ENCODE measurements around the gene MB.

Gene MB

DNA sequence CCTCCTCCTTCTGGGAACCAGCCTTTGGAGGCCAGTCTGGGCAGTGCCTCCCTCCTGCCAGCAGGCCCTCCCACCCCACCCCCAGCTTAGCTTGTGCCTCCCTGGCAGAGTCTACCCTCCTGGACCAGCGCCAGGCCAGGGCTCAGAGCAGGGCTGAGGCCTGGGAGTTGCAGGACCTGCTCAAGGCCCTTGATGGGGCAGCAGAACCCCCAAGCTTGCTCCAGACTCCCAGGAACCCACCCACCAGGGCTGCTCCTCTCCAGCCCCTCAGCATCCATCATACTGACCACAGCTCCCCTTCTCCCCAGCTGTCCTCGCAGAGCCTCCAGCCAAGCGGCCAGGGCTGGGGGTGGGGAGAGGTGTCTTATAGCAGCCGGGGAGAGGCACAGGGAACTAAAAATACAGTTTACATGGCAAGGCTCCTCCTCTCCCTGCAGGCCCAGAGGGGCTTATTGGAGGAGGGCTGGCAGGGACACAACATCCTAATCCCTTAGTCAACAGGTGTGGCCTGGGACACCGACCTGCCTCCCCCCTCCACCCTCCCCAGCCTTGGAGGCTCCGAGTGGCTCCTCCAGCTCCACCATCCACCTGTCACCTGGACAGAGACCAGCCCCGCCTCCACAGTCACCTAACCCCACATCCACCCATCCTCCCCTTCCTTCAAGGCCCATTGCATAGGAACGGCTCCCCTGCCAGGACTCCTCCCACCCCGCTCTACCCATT is 5.2 kb upstream of the MB start:
- H3K9me3 ChIP-seq (ENCODE audit: control insufficient read depth, insufficient read depth, low read length), result no peaks in the 10 kb centered on the region
- H3K9ac ChIP-seq (ENCODE audit: low read depth, low read length), result no peak overlapping the region
- no peaks in the 10 kb centered on the region for H3K36me3 ChIP-seq (ENCODE audit: control insufficient read depth, insufficient read depth, low read length)
- H3K4me1 ChIP-seq (ENCODE audit: control insufficient read depth, insufficient read depth, low read length), result peaks cover 10% of the 10 kb centered on the region
- H3K4me3 ChIP-seq (ENCODE audit: low read depth, low read length), result no peak overlapping the region
- no peaks in the 10 kb centered on the region for H3K27me3 ChIP-seq (ENCODE audit: control insufficient read depth, insufficient read depth, low read length)

GRCh38 chr22:35621451-35621850 is 4.3 kb upstream of the MB start:
- Histone ChIP-seq H3K27me3 (ENCODE audit: control insufficient read depth, insufficient read depth, low read length) (no peaks in the 10 kb centered on the region), H3K4me3 (ENCODE audit: low read depth, low read length) (no peak overlapping the region), H3K9me3 (ENCODE audit: control insufficient read depth, insufficient read depth, low read length) (no peaks in the 10 kb centered on the region), H3K4me1 (ENCODE audit: control insufficient read depth, insufficient read depth, low read length) (peaks cover 10% of the 10 kb centered on the region), H3K36me3 (ENCODE audit: control insufficient read depth, insufficient read depth, low read length) (no peaks in the 10 kb centered on the region), H3K9ac (ENCODE audit: low read depth, low read length) (no peak overlapping the region)

GRCh38 chr22:35620624-35621251 is 3.6 kb upstream of the MB start:
- no peaks in the 10 kb centered on the region for H3K9me3 ChIP-seq (ENCODE audit: control insufficient read depth, insufficient read depth, low read length)
- no peaks in the 10 kb centered on the region for H3K36me3 ChIP-seq (ENCODE audit: control insufficient read depth, insufficient read depth, low read length)
- no peak overlapping the region for H3K4me3 ChIP-seq (ENCODE audit: low read depth, low read length)
- no peak overlapping the region for H3K9ac ChIP-seq (ENCODE audit: low read depth, low read length)
- H3K4me1 ChIP-seq (ENCODE audit: control insufficient read depth, insufficient read depth, low read length), result peaks cover 10% of the 10 kb centered on the region
- no peaks in the 10 kb centered on the region for H3K27me3 ChIP-seq (ENCODE audit: control insufficient read depth, insufficient read depth, low read length)

GRCh38 chr22:35619336-35620094 is 2.4 kb upstream of the MB start:
- H3K27me3 ChIP-seq (ENCODE audit: control insufficient read depth, insufficient read depth, low read length), result no peaks in the 10 kb centered on the region
- H3K9me3 ChIP-seq (ENCODE audit: control insufficient read depth, insufficient read depth, low read length), result no peaks in the 10 kb centered on the region
- H3K4me1 ChIP-seq (ENCODE audit: control insufficient read depth, insufficient read depth, low read length), result peaks cover 10% of the 10 kb centered on the region
- H3K4me3 ChIP-seq (ENCODE audit: low read depth, low read length), result no peak overlapping the region
- no peaks in the 10 kb centered on the region for H3K36me3 ChIP-seq (ENCODE audit: control insufficient read depth, insufficient read depth, low read length)
- no peak overlapping the region for H3K9ac ChIP-seq (ENCODE audit: low read depth, low read length)

- H3K9ac ChIP-seq (ENCODE audit: low read depth, low read length), result no peak overlapping the region
- no peak overlapping the region for H3K4me3 ChIP-seq (ENCODE audit: low read depth, low read length)
- H3K4me1 ChIP-seq (ENCODE audit: control insufficient read depth, insufficient read depth, low read length), result peaks cover 10% of the 10 kb centered on the region
- H3K27me3 ChIP-seq (ENCODE audit: control insufficient read depth, insufficient read depth, low read length), result no peaks in the 10 kb centered on the region
- no peaks in the 10 kb centered on the region for H3K9me3 ChIP-seq (ENCODE audit: control insufficient read depth, insufficient read depth, low read length)
- no peaks in the 10 kb centered on the region for H3K36me3 ChIP-seq (ENCODE audit: control insufficient read depth, insufficient read depth, low read length)
Measured at GRCh38 chr22:35618427-35619223, 1.5 kb upstream of the MB start.

DNA sequence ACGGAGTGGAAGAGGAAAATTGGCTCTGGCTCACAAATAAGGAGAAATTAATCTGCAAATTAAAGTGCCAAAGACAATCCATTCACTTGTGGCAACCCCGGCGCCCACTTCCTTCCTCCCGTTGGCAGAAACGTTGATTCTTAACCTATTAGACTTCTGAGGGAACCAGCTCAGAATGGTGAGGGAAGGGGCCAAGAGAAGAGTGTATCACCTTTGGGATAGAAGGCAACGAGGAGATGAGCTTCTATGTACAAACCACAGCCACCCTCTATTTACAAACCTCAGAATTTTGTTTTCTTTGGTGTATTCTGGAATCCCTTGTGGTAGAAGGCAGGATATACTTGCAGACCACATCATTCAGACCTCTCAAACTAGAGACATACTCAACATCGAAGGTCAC is 1.1 kb downstream of the MB start:
- no peak overlapping the region for H3K4me3 ChIP-seq (ENCODE audit: low read depth, low read length)
- no peaks in the 10 kb centered on the region for H3K36me3 ChIP-seq (ENCODE audit: control insufficient read depth, insufficient read depth, low read length)
- H3K27me3 ChIP-seq (ENCODE audit: control insufficient read depth, insufficient read depth, low read length), result no peaks in the 10 kb centered on the region
- no peak overlapping the region for H3K9ac ChIP-seq (ENCODE audit: low read depth, low read length)
- H3K9me3 ChIP-seq (ENCODE audit: control insufficient read depth, insufficient read depth, low read length), result no peaks in the 10 kb centered on the region
- no peaks in the 10 kb centered on the region for H3K4me1 ChIP-seq (ENCODE audit: control insufficient read depth, insufficient read depth, low read length)

DNA sequence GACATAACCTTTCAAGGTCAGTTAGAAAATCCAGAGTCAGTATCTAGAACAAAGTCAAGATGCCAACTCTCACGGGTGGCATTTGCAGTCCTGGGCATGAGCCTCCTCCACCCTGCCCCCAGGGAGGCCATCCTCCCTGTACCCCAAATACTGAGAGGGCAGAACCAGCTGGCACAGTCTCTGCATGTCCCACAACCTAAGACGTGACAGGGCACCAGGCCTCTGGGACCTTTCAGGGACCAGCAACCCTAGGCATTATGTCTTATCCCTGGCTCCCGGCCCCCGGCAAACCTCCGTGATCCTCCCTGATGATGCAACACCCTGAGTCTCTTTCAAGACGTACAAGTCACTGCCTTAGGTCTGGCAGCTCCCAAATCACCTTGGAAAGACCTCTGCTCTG is 2.0 kb downstream of the MB start:
- H3K27me3 ChIP-seq (ENCODE audit: control insufficient read depth, insufficient read depth, low read length), result no peaks in the 10 kb centered on the region
- H3K9me3 ChIP-seq (ENCODE audit: control insufficient read depth, insufficient read depth, low read length), result no peaks in the 10 kb centered on the region
- H3K9ac ChIP-seq (ENCODE audit: low read depth, low read length), result no peak overlapping the region
- no peak overlapping the region for H3K4me3 ChIP-seq (ENCODE audit: low read depth, low read length)
- no peaks in the 10 kb centered on the region for H3K36me3 ChIP-seq (ENCODE audit: control insufficient read depth, insufficient read depth, low read length)
- no peaks in the 10 kb centered on the region for H3K4me1 ChIP-seq (ENCODE audit: control insufficient read depth, insufficient read depth, low read length)

DNA sequence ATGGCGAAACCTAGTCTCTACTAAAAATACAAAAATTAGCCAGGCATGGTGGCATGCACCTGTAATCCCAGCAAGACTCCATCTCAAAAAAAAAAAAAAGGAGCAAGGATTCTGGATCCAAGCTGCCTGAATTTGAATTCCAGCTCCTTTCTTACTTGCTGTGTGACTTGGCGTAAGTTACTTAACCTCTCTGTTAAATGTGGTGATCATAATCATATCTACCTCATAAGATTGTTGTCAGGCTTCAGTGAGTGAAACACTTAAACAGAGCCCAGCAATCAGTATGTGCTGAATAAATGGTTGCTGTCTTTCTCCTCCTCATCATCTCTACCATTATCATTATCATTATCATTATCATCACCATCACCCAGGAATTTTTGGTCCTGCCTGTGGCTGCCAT is 2.7 kb downstream of the MB start:
- Histone ChIP-seq H3K36me3 (ENCODE audit: control insufficient read depth, insufficient read depth, low read length) (no peaks in the 10 kb centered on the region), H3K4me3 (ENCODE audit: low read depth, low read length) (no peak overlapping the region), H3K4me1 (ENCODE audit: control insufficient read depth, insufficient read depth, low read length) (no peaks in the 10 kb centered on the region), H3K27me3 (ENCODE audit: control insufficient read depth, insufficient read depth, low read length) (no peaks in the 10 kb centered on the region), H3K9ac (ENCODE audit: low read depth, low read length) (no peak overlapping the region), H3K9me3 (ENCODE audit: control insufficient read depth, insufficient read depth, low read length) (no peaks in the 10 kb centered on the region)

- H3K4me3 ChIP-seq (ENCODE audit: low read depth, low read length), result no peak overlapping the region
- H3K27me3 ChIP-seq (ENCODE audit: control insufficient read depth, insufficient read depth, low read length), result no peaks in the 10 kb centered on the region
- H3K36me3 ChIP-seq (ENCODE audit: control insufficient read depth, insufficient read depth, low read length), result no peaks in the 10 kb centered on the region
- no peak overlapping the region for H3K9ac ChIP-seq (ENCODE audit: low read depth, low read length)
- H3K9me3 ChIP-seq (ENCODE audit: control insufficient read depth, insufficient read depth, low read length), result no peaks in the 10 kb centered on the region
- no peaks in the 10 kb centered on the region for H3K4me1 ChIP-seq (ENCODE audit: control insufficient read depth, insufficient read depth, low read length)
Measured at GRCh38 chr22:35612903-35613302, 4.2 kb downstream of the MB start.

GRCh38 chr22:35611891-35612576 is 5.1 kb downstream of the MB start:
- Histone ChIP-seq H3K9ac (ENCODE audit: low read depth, low read length) (no peak overlapping the region), H3K4me3 (ENCODE audit: low read depth, low read length) (no peak overlapping the region), H3K27me3 (ENCODE audit: control insufficient read depth, insufficient read depth, low read length) (no peaks in the 10 kb centered on the region), H3K36me3 (ENCODE audit: control insufficient read depth, insufficient read depth, low read length) (no peaks in the 10 kb centered on the region), H3K4me1 (ENCODE audit: control insufficient read depth, insufficient read depth, low read length) (no peaks in the 10 kb centered on the region), H3K9me3 (ENCODE audit: control insufficient read depth, insufficient read depth, low read length) (no peaks in the 10 kb centered on the region)

DNA sequence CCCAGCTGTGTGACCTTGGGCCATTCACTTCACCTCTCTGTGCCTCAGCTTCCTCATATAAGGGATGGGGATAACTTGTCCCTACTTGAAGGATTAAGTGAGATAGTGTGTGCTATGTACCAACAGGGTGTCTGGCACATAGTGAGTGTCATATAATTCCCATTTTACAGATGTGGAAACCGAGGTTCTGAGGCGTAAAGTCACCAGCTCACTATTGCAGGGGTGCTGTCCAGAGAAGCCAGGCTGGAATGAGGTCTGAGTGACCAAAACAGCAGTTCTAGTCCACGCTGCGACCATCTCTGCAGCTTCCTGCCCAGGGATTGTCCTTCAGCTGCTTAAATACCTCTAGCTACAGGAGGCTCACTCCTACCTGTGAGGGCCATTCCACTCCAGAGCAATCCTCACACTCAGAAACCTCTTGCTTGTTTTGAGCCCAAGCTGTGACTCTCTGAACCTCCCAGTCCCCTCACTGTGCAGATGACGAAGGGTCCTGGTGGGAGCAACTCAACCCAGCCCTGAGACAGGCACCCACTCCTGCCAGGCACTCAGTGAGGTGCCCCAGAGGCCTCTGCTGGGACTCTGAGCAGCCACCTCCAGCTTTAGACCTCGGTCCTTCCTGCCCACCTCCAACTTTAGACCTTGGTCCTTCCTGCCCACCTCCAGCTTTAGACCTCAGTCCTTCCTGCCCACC is 5.8 kb downstream of the MB start:
- no peaks in the 10 kb centered on the region for H3K9me3 ChIP-seq (ENCODE audit: control insufficient read depth, insufficient read depth, low read length)
- H3K27me3 ChIP-seq (ENCODE audit: control insufficient read depth, insufficient read depth, low read length), result no peaks in the 10 kb centered on the region
- no peak overlapping the region for H3K4me3 ChIP-seq (ENCODE audit: low read depth, low read length)
- no peaks in the 10 kb centered on the region for H3K4me1 ChIP-seq (ENCODE audit: control insufficient read depth, insufficient read depth, low read length)
- H3K36me3 ChIP-seq (ENCODE audit: control insufficient read depth, insufficient read depth, low read length), result no peaks in the 10 kb centered on the region
- no peak overlapping the region for H3K9ac ChIP-seq (ENCODE audit: low read depth, low read length)

All from iPS-15b (cell line).